VCaP (cell line): ENCODE results near the gene NDUFA5.
A peak's percentile ranks its signal among the peaks of the same experiment; 100 is the strongest.

Experiments used
- H3K27ac ChIP-seq: fragments of 450-650 bp; 2 replicates; pipeline ENCODE4 v1.5.1; 2017
- CTCF ChIP-seq: fragments of 450-650 bp; conservative IDR thresholded peaks from 2 replicates; pipeline ENCODE4 v1.5.1; 2017; ENCODE audit warnings: mild to moderate bottlenecking, moderate library complexity

NDUFA5 gene

DNA sequence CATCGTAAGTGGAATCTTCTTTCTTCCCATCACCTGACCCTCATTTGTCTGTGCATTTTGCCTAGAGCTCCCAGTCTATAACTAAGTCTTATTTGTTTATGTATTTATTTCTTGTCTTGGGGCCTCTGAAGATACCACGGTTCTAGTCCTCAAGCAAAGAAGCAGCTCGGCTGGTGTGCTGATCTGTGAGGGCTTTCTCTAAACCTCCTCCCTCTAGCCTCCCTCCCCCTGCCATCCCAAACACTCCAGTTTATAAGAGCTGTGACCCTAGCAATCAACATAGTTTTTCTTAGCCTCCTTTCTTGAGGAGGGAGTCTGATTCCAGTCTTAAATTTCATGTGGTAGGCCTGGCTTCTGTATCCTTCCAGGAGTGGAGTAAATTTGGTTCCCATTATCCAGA is 15.7 kb upstream of the NDUFA5 start:
- no peak overlapping the region for H3K27ac ChIP-seq
- no peak for TF ChIP-seq CTCF

GRCh38 chr7:123571684-123572083 is 14.1 kb upstream of the NDUFA5 start:
- TF ChIP-seq CTCF, result no peak
- no peak overlapping the region for H3K27ac ChIP-seq

- no peak for TF ChIP-seq CTCF
- H3K27ac ChIP-seq, result no peak overlapping the region
These were observed 13.6 kb upstream of the NDUFA5 start for GRCh38 chr7:123571187-123571586.

DNA sequence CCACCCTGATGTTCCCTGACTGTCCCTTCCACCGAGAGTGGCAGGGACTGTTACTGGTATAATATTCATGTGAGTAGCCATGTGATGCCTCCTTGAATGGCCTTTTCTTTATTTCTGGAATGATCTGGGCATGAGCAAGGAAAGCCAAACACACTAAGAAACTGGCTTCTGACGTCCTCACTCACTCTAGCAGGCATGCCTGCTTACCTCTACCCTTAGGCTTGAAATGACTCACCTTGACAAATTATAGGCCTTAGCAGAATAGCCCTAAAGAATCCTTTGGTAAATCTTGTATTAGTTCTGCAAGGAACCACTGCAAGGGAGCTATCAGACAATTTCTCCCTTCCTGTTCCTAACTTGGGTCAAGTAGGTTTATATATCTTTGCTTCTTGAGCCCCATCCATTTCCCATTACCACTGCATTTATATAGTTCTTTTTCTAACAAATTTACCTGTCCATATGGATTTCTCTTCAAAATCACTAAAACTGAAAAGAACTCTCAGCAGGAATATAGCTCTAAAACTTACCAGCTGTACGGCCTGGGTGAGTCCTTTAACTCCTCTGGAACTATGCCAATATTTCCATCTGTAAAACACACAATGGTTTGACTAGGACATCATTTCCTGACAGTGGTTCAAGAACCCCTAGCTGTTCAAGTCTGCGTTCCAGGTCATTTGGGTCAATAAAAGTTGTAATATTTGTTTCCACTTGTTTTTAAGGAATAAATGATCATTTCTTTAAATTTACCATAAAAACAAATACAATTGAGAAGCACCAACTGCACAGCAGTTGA is 13.0 kb upstream of the NDUFA5 start:
- TF ChIP-seq CTCF, result no peak
- H3K27ac ChIP-seq, result no peak overlapping the region

DNA sequence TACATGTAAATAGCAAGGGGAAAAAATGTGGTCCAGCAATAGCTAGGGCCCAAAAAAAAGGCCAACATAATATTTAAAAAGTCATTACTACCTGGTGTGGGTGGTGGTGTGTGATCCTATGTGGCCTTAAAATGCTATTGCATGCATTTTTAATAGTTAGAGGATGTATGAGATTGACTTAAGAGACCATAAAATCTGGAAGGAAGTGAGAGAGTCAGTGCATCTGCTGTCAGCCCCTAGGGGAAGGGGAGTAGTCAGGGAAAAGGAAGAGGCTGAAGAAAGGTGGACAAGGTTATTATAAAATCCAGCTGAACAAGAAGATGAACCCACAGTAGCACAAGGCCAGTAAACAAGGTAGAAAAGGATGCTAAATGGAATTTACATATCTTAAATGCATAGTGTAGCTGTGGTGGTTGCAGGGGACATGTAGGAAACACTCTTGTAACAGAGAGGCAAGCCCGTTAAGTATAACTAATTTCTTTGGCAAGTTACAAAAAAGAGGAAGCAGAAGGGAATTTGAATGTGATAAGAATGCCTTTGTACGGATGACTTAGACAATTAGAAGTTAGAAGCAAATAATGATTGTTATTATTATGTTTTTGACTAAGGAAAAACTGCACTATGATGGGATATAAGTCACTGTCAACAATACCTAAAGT is 11.9 kb upstream of the NDUFA5 start:
- TF ChIP-seq CTCF, result no peak
- no peak overlapping the region; the same call in 1 of the 2 replicates for H3K27ac ChIP-seq

- TF ChIP-seq CTCF, result no peak
- no peak overlapping the region for H3K27ac ChIP-seq
These were observed 4.5 kb upstream of the NDUFA5 start for GRCh38 chr7:123562121-123562520.

- H3K27ac ChIP-seq, result peak overlapping the region; percentile 85
- no peak for TF ChIP-seq CTCF
These were observed 764 bp upstream of the NDUFA5 start for GRCh38 chr7:123558289-123558874.
